IPS-15b (cell line): ENCODE results near the gene GAN.
A peak's percentile ranks its signal among the peaks of the same experiment; 100 is the strongest.

Source experiments
- H3K27me3 ChIP-seq: one replicate; pipeline ENCODE4 v1.6.1; 2013; ENCODE audit warnings: low read length; ENCODE audit not compliant: control insufficient read depth, insufficient read depth
- H3K36me3 ChIP-seq: one replicate; pipeline ENCODE4 v1.6.1; 2013; ENCODE audit warnings: low read length; ENCODE audit not compliant: control insufficient read depth, insufficient read depth
- H3K4me1 ChIP-seq: one replicate; pipeline ENCODE4 v1.6.1; 2013; ENCODE audit warnings: mild to moderate bottlenecking, low read length; ENCODE audit not compliant: control insufficient read depth, insufficient read depth
- H3K4me3 ChIP-seq: one replicate; pipeline ENCODE4 v1.5.1; 2013; ENCODE audit warnings: low read depth, low read length
- H3K9ac ChIP-seq: one replicate; pipeline ENCODE4 v1.6.1; 2013; ENCODE audit warnings: low read depth, mild to moderate bottlenecking, low read length
- H3K9me3 ChIP-seq: one replicate; pipeline ENCODE4 v1.6.1; 2013; ENCODE audit warnings: mild to moderate bottlenecking, low read length; ENCODE audit not compliant: control insufficient read depth, insufficient read depth

The GAN gene, protein sequence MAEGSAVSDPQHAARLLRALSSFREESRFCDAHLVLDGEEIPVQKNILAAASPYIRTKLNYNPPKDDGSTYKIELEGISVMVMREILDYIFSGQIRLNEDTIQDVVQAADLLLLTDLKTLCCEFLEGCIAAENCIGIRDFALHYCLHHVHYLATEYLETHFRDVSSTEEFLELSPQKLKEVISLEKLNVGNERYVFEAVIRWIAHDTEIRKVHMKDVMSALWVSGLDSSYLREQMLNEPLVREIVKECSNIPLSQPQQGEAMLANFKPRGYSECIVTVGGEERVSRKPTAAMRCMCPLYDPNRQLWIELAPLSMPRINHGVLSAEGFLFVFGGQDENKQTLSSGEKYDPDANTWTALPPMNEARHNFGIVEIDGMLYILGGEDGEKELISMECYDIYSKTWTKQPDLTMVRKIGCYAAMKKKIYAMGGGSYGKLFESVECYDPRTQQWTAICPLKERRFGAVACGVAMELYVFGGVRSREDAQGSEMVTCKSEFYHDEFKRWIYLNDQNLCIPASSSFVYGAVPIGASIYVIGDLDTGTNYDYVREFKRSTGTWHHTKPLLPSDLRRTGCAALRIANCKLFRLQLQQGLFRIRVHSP

DNA sequence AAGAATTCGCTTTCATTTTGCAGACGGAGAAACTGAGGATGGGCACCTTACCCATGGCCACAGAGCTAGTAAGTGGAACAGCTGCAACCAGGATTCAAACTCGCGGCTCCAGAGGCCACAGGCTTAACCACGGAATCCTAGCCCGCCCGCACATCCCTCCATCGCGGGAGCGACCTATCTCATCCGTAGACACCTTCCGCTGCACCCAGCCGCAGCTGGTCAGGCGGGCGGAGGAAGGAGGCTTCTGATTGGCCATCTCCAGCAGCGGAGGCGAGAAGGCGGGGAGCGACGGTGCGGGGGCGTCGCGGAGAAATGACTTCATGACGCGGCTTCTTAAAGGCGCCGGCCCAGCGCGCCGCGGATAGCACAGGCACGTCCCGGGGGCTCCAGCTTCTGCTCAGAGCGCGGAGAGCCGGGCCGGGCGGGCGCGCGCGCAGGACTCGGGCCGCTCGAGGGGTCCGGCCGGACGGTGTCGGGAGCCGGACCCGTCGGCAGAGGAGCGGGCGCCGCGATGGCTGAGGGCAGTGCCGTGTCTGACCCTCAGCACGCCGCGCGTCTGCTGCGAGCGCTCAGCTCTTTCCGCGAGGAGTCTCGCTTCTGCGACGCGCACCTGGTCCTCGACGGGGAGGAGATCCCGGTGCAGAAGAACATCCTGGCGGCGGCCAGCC, at the start of gene GAN:
Gene GAN (plus strand): TSS at position 360 of the 668 bp plus-strand sequence. CDS start 152 bp downstream, at position 512.
- Histone ChIP-seq H3K4me3 (peak within 1 kb of the TSS; percentile 72), H3K9me3 (no peaks in the 10 kb centered on the region), H3K36me3 (no peaks in the 10 kb centered on the region), H3K27me3 (peaks cover 5% of the 10 kb centered on the region), H3K4me1 (no peaks in the 10 kb centered on the region), H3K9ac (peak within 1 kb of the TSS; percentile 82)

DNA sequence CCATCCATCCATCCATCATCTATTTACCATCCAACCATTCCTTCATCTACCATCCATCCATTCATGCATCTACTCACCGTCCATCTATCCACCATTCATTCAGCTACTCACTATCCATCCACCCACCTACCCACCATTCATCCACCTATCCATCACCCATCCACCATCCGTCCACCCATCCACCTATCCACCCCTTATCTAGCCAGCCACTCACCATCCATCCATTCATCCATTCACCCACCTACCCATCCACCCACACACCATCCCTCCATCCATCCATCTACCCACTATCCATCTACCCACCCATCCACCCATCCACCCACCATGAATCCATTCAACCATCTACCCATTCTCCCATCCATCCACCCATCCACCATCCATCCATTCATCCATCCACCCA, 49.7 kb upstream of the GAN start:
- no peaks in the 10 kb centered on the region for H3K36me3 ChIP-seq
- no peaks in the 10 kb centered on the region for H3K9me3 ChIP-seq
- no peaks in the 10 kb centered on the region for H3K4me1 ChIP-seq
- H3K4me3 ChIP-seq: no peak overlapping the region
- H3K9ac ChIP-seq: no peak overlapping the region
- H3K27me3 ChIP-seq: no peaks in the 10 kb centered on the region

DNA sequence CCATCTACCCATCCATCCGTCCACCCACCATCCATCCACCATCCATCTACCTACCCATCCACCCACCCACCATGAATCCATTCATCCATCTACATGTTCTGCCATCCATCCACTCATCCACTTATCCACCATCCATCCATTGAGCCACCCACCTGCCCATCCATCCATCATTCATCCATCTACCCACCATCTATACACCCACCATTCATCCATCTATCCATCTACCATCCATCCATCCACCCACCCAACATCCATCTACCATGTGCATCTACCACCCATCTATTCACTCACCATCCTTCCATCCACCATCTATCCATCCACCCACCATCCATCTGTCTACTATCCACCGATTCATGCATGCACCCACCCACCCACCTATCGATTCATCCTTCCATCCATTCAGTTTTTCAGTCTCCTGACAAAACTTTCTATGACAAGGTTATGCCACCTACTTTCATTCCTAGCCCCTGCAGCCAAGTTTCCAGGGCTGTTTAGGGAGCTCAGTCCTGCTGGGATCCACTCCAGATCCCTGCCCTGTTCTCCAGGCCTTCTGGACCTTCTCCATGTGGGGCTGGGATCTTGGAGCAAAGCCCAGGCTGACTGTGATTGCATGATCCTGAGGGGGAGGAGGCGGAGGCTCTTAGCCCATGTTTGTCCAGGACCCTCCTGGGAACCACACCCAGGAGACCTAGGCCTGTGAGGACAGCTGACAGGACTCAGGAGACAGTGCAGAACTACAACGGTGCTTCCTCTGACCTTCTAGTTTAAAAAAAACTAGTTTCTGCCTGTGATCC, 48.9 kb upstream of the GAN start:
- H3K4me3 ChIP-seq: no peak overlapping the region
- no peaks in the 10 kb centered on the region for H3K9me3 ChIP-seq
- no peak overlapping the region for H3K9ac ChIP-seq
- H3K4me1 ChIP-seq: no peaks in the 10 kb centered on the region
- no peaks in the 10 kb centered on the region for H3K27me3 ChIP-seq
- no peaks in the 10 kb centered on the region for H3K36me3 ChIP-seq

DNA sequence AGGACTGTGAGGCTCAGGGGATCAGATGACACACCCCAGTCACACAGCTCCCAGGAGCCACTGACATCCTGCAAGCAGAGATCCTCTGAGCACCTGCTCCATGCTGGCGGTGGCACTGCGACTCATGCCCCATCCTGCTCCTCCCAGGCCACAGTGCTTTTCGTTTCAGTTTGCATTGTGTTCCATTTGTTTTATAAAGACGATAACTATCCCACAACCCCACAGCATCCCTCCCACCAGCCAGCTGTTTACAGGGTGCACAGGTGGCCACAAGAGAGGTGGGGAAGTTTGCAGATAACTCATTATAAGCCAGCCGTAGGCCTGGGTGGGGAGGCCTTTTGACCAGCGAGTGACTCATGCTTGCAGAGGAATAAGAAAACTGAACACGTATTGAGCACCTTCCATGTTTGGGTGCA, 48.1 kb upstream of the GAN start:
- Histone ChIP-seq H3K4me3 (no peak overlapping the region), H3K27me3 (no peaks in the 10 kb centered on the region), H3K9me3 (no peaks in the 10 kb centered on the region), H3K4me1 (no peaks in the 10 kb centered on the region), H3K9ac (no peak overlapping the region), H3K36me3 (no peaks in the 10 kb centered on the region)

DNA sequence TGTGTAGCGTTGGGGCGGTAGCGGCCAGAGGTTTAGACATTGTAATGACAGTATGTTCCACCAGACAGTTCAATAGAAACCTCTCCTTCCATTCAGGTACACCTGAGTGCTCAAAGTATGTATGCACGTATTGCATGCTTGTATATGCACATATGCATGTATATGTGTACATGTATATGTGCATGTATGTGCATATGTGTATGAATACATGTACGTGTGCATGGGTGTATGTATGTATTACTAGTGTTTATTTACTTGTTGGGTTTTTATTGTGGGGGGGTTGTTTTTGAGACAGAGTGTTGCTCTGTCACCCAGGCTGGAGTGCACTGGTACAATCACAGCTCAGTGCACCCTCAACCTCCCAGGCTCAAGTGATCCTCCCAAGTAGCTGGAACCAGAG, 46.3 kb upstream of the GAN start:
- no peaks in the 10 kb centered on the region for H3K27me3 ChIP-seq
- H3K36me3 ChIP-seq: no peaks in the 10 kb centered on the region
- H3K9me3 ChIP-seq: no peaks in the 10 kb centered on the region
- H3K9ac ChIP-seq: no peak overlapping the region
- H3K4me1 ChIP-seq: no peaks in the 10 kb centered on the region
- H3K4me3 ChIP-seq: no peak overlapping the region

DNA sequence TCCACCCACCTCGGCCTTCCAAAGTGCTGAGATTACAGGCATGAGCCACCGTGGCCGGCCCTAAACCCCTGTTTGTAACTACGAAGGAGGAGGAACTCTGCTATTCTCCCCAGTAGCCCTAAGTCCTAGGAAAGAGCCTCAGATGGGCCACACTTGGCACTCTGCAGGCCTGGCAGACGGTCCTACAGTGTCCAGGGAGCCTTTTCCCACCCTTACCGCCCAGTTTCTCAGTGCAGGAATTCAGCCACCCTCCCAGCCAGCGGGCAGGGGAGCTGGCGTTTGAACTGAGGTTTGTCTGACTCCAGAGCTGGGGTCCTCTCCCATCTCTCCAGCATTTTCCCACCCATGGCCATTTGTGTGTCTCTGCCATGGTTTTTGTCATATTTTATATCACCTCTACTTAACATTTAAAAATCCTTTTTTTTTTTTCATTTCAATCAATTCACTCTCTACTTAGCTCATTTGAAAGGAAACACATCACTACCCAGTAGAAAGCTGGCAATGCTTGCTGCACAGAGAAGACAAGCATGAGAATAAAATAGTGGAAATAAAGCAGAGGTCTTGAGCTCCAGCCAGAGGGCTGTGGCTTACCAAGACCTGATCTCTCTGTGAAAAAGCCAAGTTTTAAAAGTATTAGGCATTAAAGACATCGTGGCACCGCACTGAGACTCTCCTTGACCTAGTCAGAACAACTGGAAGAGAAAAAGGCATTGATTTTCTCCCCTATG, 41.4 kb upstream of the GAN start:
- H3K4me3 ChIP-seq: no peak overlapping the region
- no peaks in the 10 kb centered on the region for H3K4me1 ChIP-seq
- no peaks in the 10 kb centered on the region for H3K9me3 ChIP-seq
- H3K9ac ChIP-seq: no peak overlapping the region
- no peaks in the 10 kb centered on the region for H3K36me3 ChIP-seq
- H3K27me3 ChIP-seq: no peaks in the 10 kb centered on the region

DNA sequence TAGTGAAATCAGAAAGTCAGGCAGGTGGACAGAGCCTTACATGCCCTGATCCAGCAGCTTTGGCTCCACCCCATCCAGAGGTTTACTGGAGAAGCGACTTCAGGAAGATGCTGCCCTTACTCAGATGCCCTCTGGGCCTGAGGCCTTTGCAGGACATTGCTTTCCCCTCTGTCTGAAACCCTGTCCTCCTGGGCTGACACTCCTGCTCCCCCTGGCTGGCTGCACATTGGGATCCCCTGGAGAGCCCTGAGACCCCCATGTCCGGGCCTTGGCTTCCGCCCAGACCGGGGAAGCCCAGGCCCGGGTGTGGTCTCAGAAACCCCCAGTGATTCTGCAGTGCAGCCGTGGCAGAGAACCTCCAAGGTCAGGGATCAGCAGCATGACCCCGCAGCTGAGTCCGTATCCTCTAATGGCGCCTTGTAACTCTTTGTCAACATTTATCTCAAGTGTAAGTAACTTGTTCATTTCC, 39.7 kb upstream of the GAN start:
- Histone ChIP-seq H3K4me1 (no peaks in the 10 kb centered on the region), H3K9ac (no peak overlapping the region), H3K4me3 (no peak overlapping the region), H3K27me3 (no peaks in the 10 kb centered on the region), H3K9me3 (no peaks in the 10 kb centered on the region), H3K36me3 (no peaks in the 10 kb centered on the region)

DNA sequence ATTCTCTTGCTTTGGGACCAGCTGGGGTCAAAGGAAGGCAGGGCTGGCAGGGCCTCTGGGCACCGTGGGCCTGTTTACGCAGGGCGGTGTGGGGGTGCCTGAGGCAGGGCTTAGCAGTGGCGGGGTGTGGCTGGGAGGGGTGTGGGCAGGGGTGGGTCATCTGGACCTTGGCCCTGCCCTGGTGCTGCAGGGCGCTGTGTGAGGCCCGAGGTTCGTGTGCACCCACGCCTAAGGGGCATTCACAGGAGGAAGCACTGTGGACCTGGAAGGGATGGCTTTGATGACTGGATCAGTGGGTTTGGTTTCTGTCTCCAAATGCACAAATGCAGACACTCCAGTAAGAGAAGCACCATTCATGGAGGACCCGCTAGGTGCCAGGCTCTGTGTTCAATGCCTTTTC, 39.0 kb upstream of the GAN start:
- no peak overlapping the region for H3K9ac ChIP-seq
- no peaks in the 10 kb centered on the region for H3K9me3 ChIP-seq
- no peaks in the 10 kb centered on the region for H3K4me1 ChIP-seq
- no peak overlapping the region for H3K4me3 ChIP-seq
- H3K27me3 ChIP-seq: no peaks in the 10 kb centered on the region
- H3K36me3 ChIP-seq: no peaks in the 10 kb centered on the region

DNA sequence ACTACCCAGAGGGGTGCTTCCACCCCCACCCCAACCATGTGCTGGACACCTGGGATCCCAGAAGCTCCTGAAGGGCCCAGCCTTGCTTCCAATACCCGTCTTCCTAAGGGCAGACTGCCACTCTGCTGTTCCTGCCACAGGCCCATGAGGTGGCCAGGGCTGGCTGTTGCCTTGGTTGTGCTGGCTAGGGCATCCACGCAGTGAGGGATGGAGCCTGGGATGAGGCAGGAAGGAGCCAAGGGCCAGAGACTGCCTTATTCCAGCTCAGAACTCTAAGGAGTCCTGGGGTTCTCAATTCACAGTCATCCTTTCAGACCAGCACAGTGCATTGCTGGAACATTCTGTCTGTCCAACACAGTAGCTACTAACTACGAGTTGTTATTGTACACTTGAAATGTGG, 38.4 kb upstream of the GAN start:
- Histone ChIP-seq H3K4me3 (no peak overlapping the region), H3K27me3 (no peaks in the 10 kb centered on the region), H3K4me1 (no peaks in the 10 kb centered on the region), H3K9ac (no peak overlapping the region), H3K36me3 (no peaks in the 10 kb centered on the region), H3K9me3 (no peaks in the 10 kb centered on the region)

DNA sequence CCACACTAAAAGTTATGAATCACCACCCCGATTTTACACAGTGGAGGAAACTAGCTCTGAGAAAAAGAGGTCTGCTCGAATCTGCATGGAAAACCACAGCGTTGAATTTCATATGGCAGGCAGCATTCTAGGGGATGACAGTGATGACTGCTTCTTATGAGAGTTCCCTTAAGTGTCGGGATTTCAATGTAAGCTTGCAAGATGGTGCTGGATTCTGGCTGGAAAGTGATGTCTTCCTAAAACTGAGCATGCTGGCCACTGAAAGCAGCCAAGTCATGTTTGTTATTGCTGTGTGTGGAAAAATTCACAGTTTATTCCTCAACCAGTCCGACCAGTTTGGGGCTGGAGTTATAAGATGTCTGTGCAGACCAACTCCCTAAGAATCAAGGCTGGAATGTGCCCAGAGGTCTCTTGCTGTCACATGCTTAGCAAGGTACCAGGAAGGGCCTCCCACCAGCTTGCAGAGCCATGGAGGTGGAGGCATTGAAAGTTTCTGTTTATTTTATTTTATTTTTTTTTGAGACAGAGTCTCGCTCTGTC, 37.2 kb upstream of the GAN start:
- no peaks in the 10 kb centered on the region for H3K4me1 ChIP-seq
- no peaks in the 10 kb centered on the region for H3K9me3 ChIP-seq
- no peak overlapping the region for H3K9ac ChIP-seq
- H3K36me3 ChIP-seq: no peaks in the 10 kb centered on the region
- no peaks in the 10 kb centered on the region for H3K27me3 ChIP-seq
- no peak overlapping the region for H3K4me3 ChIP-seq

DNA sequence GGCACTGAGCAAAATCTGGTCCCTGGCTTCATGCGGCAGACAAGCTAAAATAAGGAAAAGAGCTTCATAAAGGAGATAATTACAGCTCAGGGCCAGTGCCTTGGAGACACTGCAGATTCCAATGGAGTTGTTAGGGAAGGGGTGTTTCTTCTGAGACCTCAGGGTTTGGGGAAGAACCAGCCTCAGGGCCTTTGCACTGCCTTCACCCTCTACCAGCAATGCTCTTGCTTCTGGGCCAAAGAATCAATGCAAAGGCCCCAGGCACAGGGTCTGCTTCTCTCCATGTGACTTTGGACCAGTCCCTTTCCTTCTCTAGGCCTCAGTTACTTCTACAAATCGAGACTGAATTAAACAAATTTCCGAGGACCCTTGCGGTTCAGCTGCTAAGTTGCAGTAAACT, 36.2 kb upstream of the GAN start:
- Histone ChIP-seq H3K9me3 (no peaks in the 10 kb centered on the region), H3K4me1 (no peaks in the 10 kb centered on the region), H3K4me3 (no peak overlapping the region), H3K27me3 (no peaks in the 10 kb centered on the region), H3K9ac (no peak overlapping the region), H3K36me3 (no peaks in the 10 kb centered on the region)
